Panc1 (cell line): ENCODE measurements around the gene FARS2. TPM values are rescaled to one million over a fixed set of nuclear protein-coding genes. Genes with fewer than 3 reads are reported as not detected.

Source experiments
- ATAC-seq: fragments of 200-7000 bp; cut with Tn5 transposase; 2 replicates; pipeline ENCODE4 v1.9.1; 2020; ENCODE audit warnings: mild to moderate bottlenecking, moderate library complexity
- BruUV-seq: library from RNA; stranded (reverse); fragments of 400-500 nt; replicated peaks from 2 replicates; lab custom pipeline; 2021; lab: Mats Ljungman, UMichigan
- CTCF ChIA-PET: fragments of 300-600 bp; sonication (Branson Sonifier 250); formaldehyde crosslinking; loops from one replicate; lab custom pipeline; 2022; ENCODE audit warnings: antibody characterized with exemption; lab: Charles Lee
- POLR2A ChIA-PET: fragments of 300-600 bp; sonication (Branson Sonifier 250); formaldehyde crosslinking; loops from one replicate; lab custom pipeline; 2022; ENCODE audit warnings: antibody characterized with exemption; lab: Charles Lee
- DNase-seq: peaks from one replicate; pipeline ENCODE4 v3.0.0-alpha.2; 2010; ENCODE audit warnings: low read depth, low spot score
- H3K27ac ChIP-seq: 2 replicates; pipeline ENCODE4 v1.5.1; 2011; ENCODE audit warnings: mild to moderate bottlenecking, low read length, inconsistent platforms
- H3K27me3 ChIP-seq: fragments of 200-500 bp; sonication (Bioruptor generic); 2 replicates; pipeline ENCODE4 v1.6.0; 2014; ENCODE audit warnings: low read length, inconsistent platforms; ENCODE audit not compliant: control insufficient read depth, insufficient read depth
- H3K36me3 ChIP-seq: fragments of 200-500 bp; sonication (Bioruptor generic); 2 replicates; pipeline ENCODE4 v1.5.1; 2014; ENCODE audit warnings: inconsistent platforms, mild to moderate bottlenecking, low read length, moderate library complexity; ENCODE audit not compliant: control insufficient read depth, insufficient read depth
- H3K4me1 ChIP-seq: 2 replicates; pipeline ENCODE4 v1.5.1; 2011; ENCODE audit warnings: inconsistent platforms, mild to moderate bottlenecking, low read length, moderate library complexity; ENCODE audit not compliant: control insufficient read depth, insufficient read depth
- H3K4me3 ChIP-seq, 2 experiments: 2 replicates each; pipeline ENCODE4 v1.5.1; 2011 to 2012; ENCODE audit warnings: low read depth in 2 of 2, low read length in 2 of 2, mild to moderate bottlenecking in 2 of 2, inconsistent platforms in 1 of 2, moderate library complexity in 1 of 2
- H3K9me3 ChIP-seq: fragments of 200-500 bp; sonication (Bioruptor generic); 2 replicates; pipeline ENCODE4 v1.5.1; 2014; ENCODE audit warnings: low read depth, mild to moderate bottlenecking, inconsistent platforms, low read length, moderate library complexity; ENCODE audit not compliant: control insufficient read depth, insufficient read depth
- POLR2AphosphoS5 ChIP-seq: IDR thresholded peaks from 2 replicates; pipeline ENCODE4 v1.6.1; 2012; ENCODE audit warnings: mild to moderate bottlenecking, low read depth, low read length, moderate library complexity
- SIN3A ChIP-seq: IDR thresholded peaks from 2 replicates; pipeline ENCODE4 v1.6.1; 2012; ENCODE audit warnings: low read depth, mild to moderate bottlenecking, low read length, moderate library complexity, borderline replicate concordance; ENCODE audit not compliant: insufficient read depth
- TCF7L2 ChIP-seq: IDR thresholded peaks from 2 replicates; pipeline ENCODE4 v1.6.1; 2011; ENCODE audit warnings: mild to moderate bottlenecking, low read depth, low read length, inconsistent platforms
- in situ Hi-C: cut with HindIII; loops from 2 replicates; pipeline ENCODE4 v1.10.0; 2016; ENCODE audit warnings: low sequenced_read_pairs, low pct_unique_long_range_greater_than_20kb
- intact Hi-C: fragments of 100-400 bp; cut with micrococcal nuclease; formaldehyde crosslinking; loops from one replicate; pipeline ENCODE4 v1.10.0; 2022; ENCODE audit not compliant: unreplicated experiment
- total RNA-seq: library from RNA; stranded (reverse); gene quantifications from one replicate; pipeline ENCODE4 v1.2.1, GENCODE V29; 2021; ENCODE audit not compliant: unreplicated experiment
- TF ChIP-seq, protein P1 (sequence below): fragments of 450-650 bp; IDR thresholded peaks from 2 replicates; pipeline ENCODE4 v1.5.1; 2017; ENCODE audit warnings: mild to moderate bottlenecking
- TF ChIP-seq, protein P2 (sequence below), 2 experiments: IDR thresholded peaks; 2 replicates each; pipeline ENCODE4 v1.6.1; 2011 to 2012; ENCODE audit warnings: low read depth in 2 of 2, control low read depth in 1 of 2, low read length in 1 of 2, mild to moderate bottlenecking in 1 of 2, moderate library complexity in 1 of 2; ENCODE audit not compliant: insufficient read depth in 1 of 2

The FARS2 gene
- total RNA-seq, 1 experiment from 2014 or later = 12.8 TPM

DNA sequence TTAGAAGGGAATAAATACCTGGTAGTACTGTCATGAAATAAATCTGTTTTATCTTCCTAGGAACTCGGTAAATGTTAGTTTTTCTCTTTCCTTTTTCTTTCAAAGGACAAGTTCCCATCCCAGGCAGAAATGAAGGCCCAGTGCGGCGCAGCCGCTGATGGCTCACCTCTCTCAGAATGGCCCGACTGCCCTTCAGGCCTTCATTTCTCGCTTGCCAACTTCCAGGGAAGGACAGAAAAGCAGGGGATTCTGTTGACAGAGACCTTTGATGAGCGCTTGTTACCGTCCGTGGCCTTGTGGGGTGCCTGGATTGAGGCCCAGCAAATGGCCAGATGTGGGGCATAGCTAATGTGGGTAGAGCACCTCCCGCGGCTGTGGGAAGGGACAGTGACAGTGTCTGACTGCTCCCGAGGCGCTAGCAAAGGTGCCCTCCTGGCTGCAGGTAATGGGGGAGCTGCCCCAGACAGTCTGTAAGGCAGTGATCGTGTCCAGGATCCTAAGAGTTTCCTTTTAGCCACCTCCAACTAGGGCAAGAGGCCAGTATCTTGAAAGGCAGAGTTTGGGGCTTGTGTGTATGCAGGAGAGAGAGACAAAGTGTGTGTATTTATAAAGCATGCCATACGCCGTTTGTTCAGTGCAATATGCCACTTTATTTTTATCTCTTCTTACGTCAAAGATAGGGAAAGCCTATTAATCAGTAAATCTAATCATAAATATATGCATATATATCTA lies 391.3 kb downstream of the FARS2 start:
- Histone ChIP-seq H3K4me1 (no peaks in the 10 kb centered on the region), H3K27ac (no peak overlapping the region), H3K36me3 (no peaks in the 10 kb centered on the region), H3K9me3 (no peaks in the 10 kb centered on the region), H3K27me3 (no peaks in the 10 kb centered on the region), H3K4me3 (no peak overlapping the region)
- ChIA-PET CTCF (no interaction called here), POLR2A (no interaction called here)
- DNase-seq (no peak), ATAC-seq (no peak)
- TF ChIP-seq TCF7L2 = no peak
- TF ChIP-seq, protein P1, sequence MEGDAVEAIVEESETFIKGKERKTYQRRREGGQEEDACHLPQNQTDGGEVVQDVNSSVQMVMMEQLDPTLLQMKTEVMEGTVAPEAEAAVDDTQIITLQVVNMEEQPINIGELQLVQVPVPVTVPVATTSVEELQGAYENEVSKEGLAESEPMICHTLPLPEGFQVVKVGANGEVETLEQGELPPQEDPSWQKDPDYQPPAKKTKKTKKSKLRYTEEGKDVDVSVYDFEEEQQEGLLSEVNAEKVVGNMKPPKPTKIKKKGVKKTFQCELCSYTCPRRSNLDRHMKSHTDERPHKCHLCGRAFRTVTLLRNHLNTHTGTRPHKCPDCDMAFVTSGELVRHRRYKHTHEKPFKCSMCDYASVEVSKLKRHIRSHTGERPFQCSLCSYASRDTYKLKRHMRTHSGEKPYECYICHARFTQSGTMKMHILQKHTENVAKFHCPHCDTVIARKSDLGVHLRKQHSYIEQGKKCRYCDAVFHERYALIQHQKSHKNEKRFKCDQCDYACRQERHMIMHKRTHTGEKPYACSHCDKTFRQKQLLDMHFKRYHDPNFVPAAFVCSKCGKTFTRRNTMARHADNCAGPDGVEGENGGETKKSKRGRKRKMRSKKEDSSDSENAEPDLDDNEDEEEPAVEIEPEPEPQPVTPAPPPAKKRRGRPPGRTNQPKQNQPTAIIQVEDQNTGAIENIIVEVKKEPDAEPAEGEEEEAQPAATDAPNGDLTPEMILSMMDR = no peak
- TF ChIP-seq, protein P2, sequence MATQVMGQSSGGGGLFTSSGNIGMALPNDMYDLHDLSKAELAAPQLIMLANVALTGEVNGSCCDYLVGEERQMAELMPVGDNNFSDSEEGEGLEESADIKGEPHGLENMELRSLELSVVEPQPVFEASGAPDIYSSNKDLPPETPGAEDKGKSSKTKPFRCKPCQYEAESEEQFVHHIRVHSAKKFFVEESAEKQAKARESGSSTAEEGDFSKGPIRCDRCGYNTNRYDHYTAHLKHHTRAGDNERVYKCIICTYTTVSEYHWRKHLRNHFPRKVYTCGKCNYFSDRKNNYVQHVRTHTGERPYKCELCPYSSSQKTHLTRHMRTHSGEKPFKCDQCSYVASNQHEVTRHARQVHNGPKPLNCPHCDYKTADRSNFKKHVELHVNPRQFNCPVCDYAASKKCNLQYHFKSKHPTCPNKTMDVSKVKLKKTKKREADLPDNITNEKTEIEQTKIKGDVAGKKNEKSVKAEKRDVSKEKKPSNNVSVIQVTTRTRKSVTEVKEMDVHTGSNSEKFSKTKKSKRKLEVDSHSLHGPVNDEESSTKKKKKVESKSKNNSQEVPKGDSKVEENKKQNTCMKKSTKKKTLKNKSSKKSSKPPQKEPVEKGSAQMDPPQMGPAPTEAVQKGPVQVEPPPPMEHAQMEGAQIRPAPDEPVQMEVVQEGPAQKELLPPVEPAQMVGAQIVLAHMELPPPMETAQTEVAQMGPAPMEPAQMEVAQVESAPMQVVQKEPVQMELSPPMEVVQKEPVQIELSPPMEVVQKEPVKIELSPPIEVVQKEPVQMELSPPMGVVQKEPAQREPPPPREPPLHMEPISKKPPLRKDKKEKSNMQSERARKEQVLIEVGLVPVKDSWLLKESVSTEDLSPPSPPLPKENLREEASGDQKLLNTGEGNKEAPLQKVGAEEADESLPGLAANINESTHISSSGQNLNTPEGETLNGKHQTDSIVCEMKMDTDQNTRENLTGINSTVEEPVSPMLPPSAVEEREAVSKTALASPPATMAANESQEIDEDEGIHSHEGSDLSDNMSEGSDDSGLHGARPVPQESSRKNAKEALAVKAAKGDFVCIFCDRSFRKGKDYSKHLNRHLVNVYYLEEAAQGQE (IDR thresholded peaks at IDR 0.05; ENCODE audit: insufficient read depth in 1 of 2, low read depth in 2 of 2, low read length in 1 of 2) = no peak
- no peak for TF ChIP-seq POLR2AphosphoS5
- no peak for TF ChIP-seq SIN3A
- BruUV-seq = no TSS peak
- intact Hi-C loops = no loop called here
- in situ Hi-C loops = no loop called here

DNA sequence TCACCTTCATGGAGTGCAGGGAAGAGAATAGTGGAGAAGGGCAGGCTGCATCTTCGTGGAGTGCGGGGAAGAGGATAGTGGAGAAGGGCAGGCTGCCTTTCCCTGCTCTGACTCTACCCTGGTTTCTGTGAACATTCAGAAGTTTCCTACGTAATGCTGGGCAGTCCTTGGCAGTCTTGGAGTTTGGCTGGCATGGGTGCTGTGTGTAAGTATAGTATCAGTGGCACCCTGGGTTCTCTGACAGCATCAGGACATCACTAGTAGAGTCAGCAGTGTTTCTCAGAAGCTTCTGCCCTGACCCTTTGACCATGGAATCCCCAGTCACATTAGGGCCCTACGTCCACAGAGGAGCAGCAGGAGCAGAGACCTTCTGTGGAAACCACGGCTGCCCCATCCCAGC lies 392.5 kb downstream of the FARS2 start:
- ATAC-seq (no peak), DNase-seq (no peak)
- BruUV-seq = no TSS peak
- Histone ChIP-seq H3K4me1 (no peaks in the 10 kb centered on the region), H3K4me3 (no peak overlapping the region), H3K27me3 (no peaks in the 10 kb centered on the region), H3K27ac (no peak overlapping the region), H3K36me3 (no peaks in the 10 kb centered on the region), H3K9me3 (no peaks in the 10 kb centered on the region)
- ChIA-PET CTCF (no interaction called here), POLR2A (no interaction called here)
- intact Hi-C loops (no loop called here), in situ Hi-C loops (no loop called here)
- TF ChIP-seq, protein P1 = no peak
- no peak for TF ChIP-seq SIN3A
- no peak for TF ChIP-seq POLR2AphosphoS5
- TF ChIP-seq, protein P2 (IDR thresholded peaks at IDR 0.05; ENCODE audit: insufficient read depth in 1 of 2, low read depth in 2 of 2, low read length in 1 of 2) = no peak
- TF ChIP-seq TCF7L2 = no peak
